ENCODE measurements around the gene PDK1. TPM values are rescaled to one million over a fixed set of nuclear protein-coding genes. Genes with fewer than 3 reads are reported as not detected.
"Not testable (repeated sequence)": the region's sequence is repeated elsewhere in the genome, so short reads cannot be mapped to it uniquely, and the experiment has no call there.

Gene PDK1
- polyA plus RNA-seq, 2 of the 4 experiments (the other 2 are of a cell fraction), result 1.2 to 12.9 TPM

GRCh38 chr2:172525601-172526000 lies 30.3 kb upstream of the PDK1 start:
- DNase-seq (ENCODE audit: low read depth in 1 of 2, low spot score in 1 of 2) (no peak), ATAC-seq (no peak), FAIRE-seq (no peak)
- no peaks in the 10 kb centered on the region for H3K4me1 ChIP-seq
- H3K9me3 ChIP-seq, result no peaks in the 10 kb centered on the region
- TF ChIP-seq, protein P1, sequence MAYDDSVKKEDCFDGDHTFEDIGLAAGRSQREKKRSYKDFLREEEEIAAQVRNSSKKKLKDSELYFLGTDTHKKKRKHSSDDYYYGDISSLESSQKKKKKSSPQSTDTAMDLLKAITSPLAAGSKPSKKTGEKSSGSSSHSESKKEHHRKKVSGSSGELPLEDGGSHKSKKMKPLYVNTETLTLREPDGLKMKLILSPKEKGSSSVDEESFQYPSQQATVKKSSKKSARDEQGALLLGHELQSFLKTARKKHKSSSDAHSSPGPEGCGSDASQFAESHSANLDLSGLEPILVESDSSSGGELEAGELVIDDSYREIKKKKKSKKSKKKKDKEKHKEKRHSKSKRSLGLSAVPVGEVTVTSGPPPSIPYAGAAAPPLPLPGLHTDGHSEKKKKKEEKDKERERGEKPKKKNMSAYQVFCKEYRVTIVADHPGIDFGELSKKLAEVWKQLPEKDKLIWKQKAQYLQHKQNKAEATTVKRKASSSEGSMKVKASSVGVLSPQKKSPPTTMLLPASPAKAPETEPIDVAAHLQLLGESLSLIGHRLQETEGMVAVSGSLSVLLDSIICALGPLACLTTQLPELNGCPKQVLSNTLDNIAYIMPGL (CRISPR knock-in tag; IDR thresholded peaks at IDR 0.05; ENCODE audit: borderline replicate concordance), result no peak
- TF ChIP-seq EHMT2 (IDR thresholded peaks at IDR 0.05; ENCODE audit: low read depth), result no peak
- no peak for TF ChIP-seq POLR2AphosphoS2 (conservative IDR thresholded peaks at IDR 0.05; ENCODE audit: low read length)
- CTCF ChIA-PET, result no interaction called here
- H3K27ac ChIP-seq, result no peak overlapping the region
- POLR2A ChIA-PET, result no interaction called here
- no peak overlapping the region for H3K4me3 ChIP-seq
- H3K4me2 ChIP-seq, result no peak overlapping the region
- WGBS (ENCODE audit: missing lambda C conversion rate), result 72% methylated on average over 4 of the region's 4 CpGs

- Histone ChIP-seq H3K4me2 (no peak overlapping the region), H3K4me1 (no peaks in the 10 kb centered on the region), H3K27ac (no peak overlapping the region), H3K4me3 (no peak overlapping the region), H3K9me3 (no peaks in the 10 kb centered on the region)
- no peak for FAIRE-seq
- CTCF ChIA-PET, result no interaction called here
- no peak for DNase-seq (ENCODE audit: low read depth in 1 of 2, low spot score in 1 of 2)
- 94% methylated on average over 2 of the region's 2 CpGs for WGBS (ENCODE audit: missing lambda C conversion rate)
- POLR2A ChIA-PET, result no interaction called here
- ATAC-seq, result no peak
- TF ChIP-seq ZSCAN20 (CRISPR knock-in tag; IDR thresholded peaks at IDR 0.05) (no peak), SREBF2 (IDR thresholded peaks at IDR 0.05) (no peak), KDM1A (IDR thresholded peaks at IDR 0.05; ENCODE audit: low read depth) (no peak), FOXS1 (CRISPR knock-in tag; IDR thresholded peaks at IDR 0.05) (no peak), EHMT2 (IDR thresholded peaks at IDR 0.05; ENCODE audit: low read depth) (no peak), MAX (IDR thresholded peaks at IDR 0.05) (no peak), PHF8 (IDR thresholded peaks at IDR 0.05; ENCODE audit: borderline replicate concordance, low read depth) (no peak), RCOR1 (IDR thresholded peaks at IDR 0.05; ENCODE audit: low read depth, low read length) (no peak), HOXA7 (CRISPR knock-in tag; IDR thresholded peaks at IDR 0.05) (no peak), BHLHE40 (IDR thresholded peaks at IDR 0.05; ENCODE audit: low read depth, low read length) (no peak), TFCP2L1 (CRISPR knock-in tag; IDR thresholded peaks at IDR 0.05) (no peak), CHD2 (IDR thresholded peaks at IDR 0.05; ENCODE audit: low read length, partially characterized antibody) (no peak), RNF2 (IDR thresholded peaks at IDR 0.05; ENCODE audit: borderline replicate concordance, low read depth) (no peak), SMC3 (IDR thresholded peaks at IDR 0.05) (no peak), GATA3 (IDR thresholded peaks at IDR 0.05; ENCODE audit: borderline replicate concordance) (no peak), EHF (CRISPR knock-in tag; IDR thresholded peaks at IDR 0.05) (no peak)
- TF ChIP-seq, protein P2, sequence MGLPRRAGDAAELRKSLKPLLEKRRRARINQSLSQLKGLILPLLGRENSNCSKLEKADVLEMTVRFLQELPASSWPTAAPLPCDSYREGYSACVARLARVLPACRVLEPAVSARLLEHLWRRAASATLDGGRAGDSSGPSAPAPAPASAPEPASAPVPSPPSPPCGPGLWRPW (IDR thresholded peaks at IDR 0.05), result no peak
These were observed 24.6 kb upstream of the PDK1 start for GRCh38 chr2:172531309-172531708.

DNA sequence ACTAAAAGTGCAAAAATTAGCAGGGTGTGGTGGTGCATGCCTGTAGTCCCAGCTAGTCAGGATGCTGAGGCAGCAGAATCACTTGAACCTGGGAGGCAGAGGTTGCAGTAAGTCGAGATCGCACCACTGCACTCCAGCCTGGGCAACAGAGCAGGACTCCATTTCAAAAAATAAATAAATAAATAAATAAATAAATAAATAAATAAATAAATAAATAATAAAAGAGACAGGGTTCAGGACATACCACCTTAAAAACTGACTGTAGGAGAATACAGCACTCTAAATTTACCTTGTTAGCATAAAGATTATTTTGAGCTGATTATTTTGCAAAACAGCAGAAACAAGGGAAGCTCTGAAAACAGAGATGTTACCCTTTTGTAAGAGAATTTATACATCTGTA lies 23.4 kb upstream of the PDK1 start:
- H3K4me2 ChIP-seq; H3K27ac ChIP-seq; ATAC-seq; DNase-seq (ENCODE audit: low read depth in 1 of 2, low spot score in 1 of 2); H3K9me3 ChIP-seq; H3K4me3 ChIP-seq; H3K4me1 ChIP-seq; POLR2A ChIA-PET; FAIRE-seq: not testable (repeated sequence)
- CTCF ChIA-PET, result interaction anchor here (1.3 kb wide), 1 partner anchor 13 kb away, joined by 3 read pairs; no protein-coding TSS in a partner anchor
- 85% methylated on average over 2 of the region's 2 CpGs for WGBS (ENCODE audit: missing lambda C conversion rate)
- TF ChIP-seq MAFK (IDR thresholded peaks at IDR 0.05; ENCODE audit: partially characterized antibody), result peak; percentile 38
- peak; percentile 71 for TF ChIP-seq ZC3H11A (IDR thresholded peaks at IDR 0.05)

Measured in A549 (cell line).